ENCODE results near the gene LUC7L. TPM values are rescaled to one million over a fixed set of nuclear protein-coding genes. Genes with fewer than 3 reads are reported as not detected.

The LUC7L gene, protein sequence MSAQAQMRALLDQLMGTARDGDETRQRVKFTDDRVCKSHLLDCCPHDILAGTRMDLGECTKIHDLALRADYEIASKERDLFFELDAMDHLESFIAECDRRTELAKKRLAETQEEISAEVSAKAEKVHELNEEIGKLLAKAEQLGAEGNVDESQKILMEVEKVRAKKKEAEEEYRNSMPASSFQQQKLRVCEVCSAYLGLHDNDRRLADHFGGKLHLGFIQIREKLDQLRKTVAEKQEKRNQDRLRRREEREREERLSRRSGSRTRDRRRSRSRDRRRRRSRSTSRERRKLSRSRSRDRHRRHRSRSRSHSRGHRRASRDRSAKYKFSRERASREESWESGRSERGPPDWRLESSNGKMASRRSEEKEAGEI
- 100 to 1,000 TPM; 109 to 180 (median 123) TPM for total RNA-seq

DNA sequence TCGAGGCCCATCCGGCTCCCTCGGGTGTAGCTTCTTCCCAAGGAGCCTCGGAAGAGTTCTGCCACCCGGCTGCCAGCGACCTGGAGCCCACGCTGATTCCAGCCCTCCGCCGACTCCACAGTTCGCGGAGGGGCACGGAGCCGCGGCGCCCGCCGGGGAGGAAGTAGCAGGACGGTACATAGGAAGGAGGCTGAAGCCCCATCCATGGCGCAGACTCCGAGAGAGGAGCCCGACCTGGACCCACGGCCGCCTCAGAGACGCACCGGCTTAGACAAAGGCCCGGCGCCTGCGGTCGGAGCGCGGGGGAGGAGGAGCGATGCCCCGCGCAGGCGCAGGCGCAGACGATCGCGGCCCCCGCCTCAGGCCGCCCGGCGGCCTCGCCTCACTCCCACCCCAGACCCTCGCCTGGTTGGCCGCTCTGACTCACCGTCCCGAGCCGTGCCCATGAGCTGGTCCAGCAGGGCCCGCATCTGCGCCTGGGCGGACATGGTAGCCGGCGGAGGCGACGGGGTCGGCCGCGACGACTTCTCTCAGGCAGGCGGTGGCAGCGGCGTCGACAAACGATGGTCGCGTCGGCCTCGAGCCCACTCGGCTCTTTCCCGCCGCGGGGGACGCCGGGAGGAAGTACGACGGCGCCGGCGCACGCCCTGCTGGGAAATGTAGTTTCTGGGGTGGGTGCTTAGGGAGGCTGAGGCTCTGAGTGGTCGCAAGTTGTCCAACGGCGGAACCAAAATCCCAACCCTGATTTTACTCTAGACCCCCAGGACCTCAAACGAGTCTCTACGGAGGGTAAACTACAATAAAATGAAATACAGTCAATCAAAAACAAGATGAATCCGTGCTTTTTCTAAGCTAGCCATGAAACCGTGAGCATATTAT, at the start of gene LUC7L:
TSS of gene LUC7L (minus strand) at position 598 of the 879 bp plus-strand sequence. CDS start at position 488, 110 bp downstream.
- Histone ChIP-seq H3K4me3 (peak within 1 kb of the TSS; percentile 75 to 96 (median 88)), H3K27me3 (no peaks in the 10 kb centered on the region), H3K27ac (peak within 1 kb of the TSS; percentile 97 to 100 (median 98)), H3K9me3 (no peaks in the 10 kb centered on the region), H3K4me1 (peaks cover 0 to 35% (median 12%) of the 10 kb centered on the region in 4 donors), H3K36me3 (peaks cover 0 to 34% (median 16%) of the 10 kb centered on the region in 3 donors)
- DNase-seq (ENCODE audit: low spot score in 2 of 2), result peak; percentile 75 to 78
- TF ChIP-seq EP300 (IDR thresholded peaks at IDR 0.05), result peak; percentile 89 to 100
- peak in 2 of 5 experiments; percentile 34 to 49 for TF ChIP-seq CTCF (IDR thresholded peaks at IDR 0.05)
- peak; percentile 92 to 99 for TF ChIP-seq POLR2A (IDR thresholded peaks at IDR 0.05)
- WGBS, 2 donors, result 1 to 3% methylated on average over 56 to 74 of the region's 88 CpGs

- no peaks in the 10 kb centered on the region for H3K36me3 ChIP-seq
- DNase-seq (ENCODE audit: low spot score in 2 of 2), result no peak
- H3K27me3 ChIP-seq, result peaks cover 0 to 46% of the 10 kb centered on the region in 2 donors
- peaks cover 0 to 37% (median 14%) of the 10 kb centered on the region in 4 donors for H3K4me1 ChIP-seq
- no peak for TF ChIP-seq POLR2A (IDR thresholded peaks at IDR 0.05)
- TF ChIP-seq EP300 (IDR thresholded peaks at IDR 0.05), result no peak
- 58 to 64% methylated on average over 5 to 6 of the region's 6 CpGs for WGBS, 2 donors
- H3K4me3 ChIP-seq, result no peak overlapping the region
- H3K9me3 ChIP-seq, result no peaks in the 10 kb centered on the region
- H3K27ac ChIP-seq, result no peak overlapping the region
Observed at GRCh38 chr16:278863-279366, 49.7 kb upstream of the LUC7L start.

GRCh38 chr16:276426-277077, 47.3 kb upstream of the LUC7L start:
- no peak for DNase-seq (ENCODE audit: low spot score in 2 of 2)
- H3K27ac ChIP-seq, result peak overlapping the region in 2 of 4 donors; percentile 48 to 73
- TF ChIP-seq CTCF (IDR thresholded peaks at IDR 0.05) (no peak), POLR2A (IDR thresholded peaks at IDR 0.05) (no peak), EP300 (IDR thresholded peaks at IDR 0.05) (no peak)
- peaks cover 0 to 30% of the 10 kb centered on the region in 2 donors for H3K27me3 ChIP-seq
- 77 to 86% methylated on average over 18 to 19 of the region's 20 CpGs for WGBS, 2 donors
- peaks cover 0 to 5% (median 0%) of the 10 kb centered on the region in 3 donors for H3K36me3 ChIP-seq
- H3K9me3 ChIP-seq, result no peaks in the 10 kb centered on the region
- H3K4me1 ChIP-seq, result peaks cover 0 to 34% (median 14%) of the 10 kb centered on the region in 4 donors
- H3K4me3 ChIP-seq, result peak overlapping the region in 1 of 4 donors; percentile 64

DNA sequence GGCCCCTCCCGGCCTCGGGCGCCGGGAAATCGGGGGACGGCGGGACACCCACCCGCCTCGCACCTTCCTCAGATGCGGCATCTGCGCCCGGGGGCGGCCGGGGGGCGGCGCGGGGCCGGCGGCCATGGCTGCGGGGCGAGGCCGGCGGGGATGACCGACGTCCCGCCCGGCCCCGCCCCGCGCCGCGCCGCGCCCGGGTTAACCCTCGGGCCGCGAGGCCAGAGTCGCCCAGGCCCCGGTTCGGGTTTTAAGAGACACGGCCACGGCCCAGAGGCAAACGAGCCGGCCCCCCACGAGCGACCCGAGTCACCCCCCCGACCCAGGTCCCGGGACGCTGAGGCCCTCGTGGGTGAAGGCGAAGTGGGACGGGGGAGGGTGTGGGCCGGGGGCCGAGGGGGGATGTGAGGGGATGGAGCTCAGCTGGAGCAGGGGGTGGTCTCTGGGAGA, 46.6 kb upstream of the LUC7L start, which contains the start of gene RGS11:
TSS of gene RGS11 (minus strand) at position 159 of the 447 bp plus-strand sequence. CDS start at position 126, 33 bp downstream.
- no peak for TF ChIP-seq CTCF (IDR thresholded peaks at IDR 0.05)
- TF ChIP-seq EP300 (IDR thresholded peaks at IDR 0.05), result no peak
- TF ChIP-seq POLR2A (IDR thresholded peaks at IDR 0.05), result no peak
- peaks cover 0 to 23% of the 10 kb centered on the region in 2 donors for H3K27me3 ChIP-seq
- peak within 1 kb of the TSS in 3 of 4 donors; percentile 20 to 73 (median 48) for H3K27ac ChIP-seq
- WGBS, 2 donors, result 2 to 4% methylated on average over 34 to 51 of the region's 56 CpGs
- H3K4me1 ChIP-seq, result peaks cover 0 to 27% (median 10%) of the 10 kb centered on the region in 4 donors
- no peaks in the 10 kb centered on the region for H3K9me3 ChIP-seq
- no peak for DNase-seq (ENCODE audit: low spot score in 2 of 2)
- peak within 1 kb of the TSS; percentile 34 to 64 (median 40) for H3K4me3 ChIP-seq
- H3K36me3 ChIP-seq, result peaks cover 0 to 8% (median 0%) of the 10 kb centered on the region in 3 donors
